GM18517 (cell line): ENCODE results near the gene KIAA1958.

ENCODE experiments used
- ATAC-seq: cut with Tn5 transposase; IDR thresholded peaks from one replicate; pipeline ENCODE4 v1.9.1; 2021; ENCODE audit warnings: mild to moderate bottlenecking, moderate library complexity; ENCODE audit not compliant: unreplicated experiment

KIAA1958 gene

GRCh38 chr9:112486221-112487007 lies at the start of gene KIAA1958:
TSS of gene KIAA1958 (plus strand) at chr9:112486827. CDS start at chr9:112574081, 87,254 bp downstream.
- ATAC-seq: peak; percentile 87

GRCh38 chr9:112437406-112437805 lies 49.2 kb upstream of the KIAA1958 start:
- ATAC-seq: no peak

GRCh38 chr9:112439171-112439570 lies 47.5 kb upstream of the KIAA1958 start:
- no peak for ATAC-seq

- no peak for ATAC-seq
Measured at GRCh38 chr9:112439825-112440224, 46.8 kb upstream of the KIAA1958 start.

GRCh38 chr9:112443200-112443599 lies 43.4 kb upstream of the KIAA1958 start:
- no peak for ATAC-seq

- ATAC-seq: no peak
Measured at GRCh38 chr9:112443636-112444035, 43.0 kb upstream of the KIAA1958 start.

- no peak for ATAC-seq
Measured at GRCh38 chr9:112445196-112445595, 41.4 kb upstream of the KIAA1958 start.

GRCh38 chr9:112446080-112446479 lies 40.5 kb upstream of the KIAA1958 start:
- ATAC-seq: no peak

GRCh38 chr9:112446526-112446925 lies 40.1 kb upstream of the KIAA1958 start:
- no peak for ATAC-seq

GRCh38 chr9:112447283-112447761 lies 39.3 kb upstream of the KIAA1958 start:
- ATAC-seq: no peak

GRCh38 chr9:112462855-112463254 lies 23.8 kb upstream of the KIAA1958 start:
- no peak for ATAC-seq

DNA sequence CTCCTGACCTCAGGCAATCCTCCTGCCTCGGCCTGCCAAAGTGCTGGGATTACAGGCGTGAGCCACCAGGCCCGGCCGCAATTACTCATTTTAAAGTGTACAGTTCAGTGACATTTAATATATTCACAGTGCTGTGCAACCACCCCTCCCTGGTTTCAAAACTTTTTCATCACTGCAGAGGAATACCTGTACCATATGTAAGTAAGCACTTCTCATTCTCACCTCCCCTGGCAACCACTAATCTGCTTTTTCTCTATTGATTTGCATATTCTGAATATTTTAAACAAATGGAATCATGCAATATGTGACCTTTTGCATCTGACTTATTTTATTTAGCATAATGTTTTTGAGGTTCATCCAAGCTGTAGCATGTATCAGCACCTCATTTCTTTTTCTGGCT lies 21.3 kb upstream of the KIAA1958 start:
- ATAC-seq: no peak

DNA sequence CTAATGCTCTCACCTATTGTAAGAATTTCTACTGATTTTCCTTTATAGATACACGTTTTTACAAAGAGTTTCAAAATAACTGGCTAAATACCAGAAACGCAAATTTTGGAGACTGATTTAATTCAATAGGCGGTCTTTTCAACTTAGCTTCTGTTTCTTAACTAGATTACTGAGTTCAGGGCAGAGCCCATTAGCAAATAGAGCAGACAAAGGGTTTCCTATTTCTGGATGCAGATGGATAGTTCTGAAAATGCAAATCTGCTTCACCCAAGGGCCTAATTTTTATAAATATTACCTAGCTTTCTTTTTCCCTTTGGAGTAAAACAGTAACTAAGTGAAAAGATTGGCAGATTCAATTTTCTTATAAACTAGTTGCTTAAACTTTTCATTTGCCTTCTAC lies 13.6 kb upstream of the KIAA1958 start:
- no peak for ATAC-seq

- ATAC-seq: no peak
Measured at GRCh38 chr9:112473986-112474385, 12.6 kb upstream of the KIAA1958 start.

DNA sequence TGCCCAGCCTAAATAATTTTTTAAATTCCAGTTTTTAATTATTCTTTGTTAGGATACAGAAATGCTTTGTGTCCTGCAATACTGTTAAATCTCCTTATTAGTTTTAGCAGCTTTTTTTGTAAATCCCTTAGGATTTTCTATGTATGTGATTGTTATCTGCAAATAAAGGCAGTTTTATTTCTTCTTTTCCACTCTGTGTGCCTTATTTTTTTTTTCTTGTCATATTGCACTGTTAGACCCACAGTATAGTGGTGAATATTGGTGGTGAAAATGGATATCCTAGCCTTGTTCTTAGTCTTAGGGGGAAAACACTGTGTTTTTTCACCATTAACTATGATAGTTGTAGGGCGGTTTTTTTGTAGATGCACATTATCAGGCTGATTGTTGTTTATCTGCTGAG lies 11.3 kb upstream of the KIAA1958 start:
- ATAC-seq: no peak

DNA sequence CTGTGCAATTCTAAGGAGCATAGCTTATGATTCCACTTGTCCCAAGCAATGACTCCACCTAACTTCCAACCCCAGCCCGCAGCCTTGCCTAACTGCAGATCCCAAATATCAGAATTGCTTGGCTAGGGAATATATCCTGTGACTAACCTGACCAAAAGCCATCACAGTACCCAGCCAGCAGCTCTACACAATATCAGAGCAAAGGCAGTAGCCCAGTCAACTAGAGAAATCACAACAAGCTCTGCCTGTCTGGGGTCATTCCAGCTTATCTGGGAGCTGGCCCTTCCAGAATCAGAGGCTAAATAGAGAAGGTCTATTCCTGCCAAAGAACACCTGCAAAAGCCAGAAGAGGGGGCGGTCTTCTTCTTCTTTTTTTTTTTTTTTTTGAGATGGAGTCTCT lies 9.3 kb upstream of the KIAA1958 start:
- ATAC-seq: no peak

- no peak for ATAC-seq
Measured at GRCh38 chr9:112479221-112479620, 7.4 kb upstream of the KIAA1958 start.

GRCh38 chr9:112484607-112485006 lies 2.0 kb upstream of the KIAA1958 start:
- no peak for ATAC-seq

DNA sequence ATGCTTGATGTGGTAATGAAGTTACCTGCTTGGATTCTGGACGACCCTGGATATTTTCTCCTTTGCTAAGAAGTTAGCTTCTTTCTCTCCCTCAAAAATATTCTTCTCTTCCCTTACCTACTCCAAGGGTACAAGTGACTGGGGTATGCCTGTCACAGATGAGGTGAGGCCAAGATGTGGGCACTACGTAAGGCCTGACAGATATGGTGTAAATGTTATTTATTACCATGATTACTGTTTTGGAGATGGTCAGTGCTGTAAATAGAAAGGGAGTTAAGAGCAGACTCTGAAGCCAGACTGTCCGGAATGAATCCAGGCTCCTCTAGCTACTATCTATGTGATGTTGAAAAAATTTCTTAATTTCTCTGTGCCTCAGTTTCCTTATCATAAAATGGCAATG lies 1.1 kb upstream of the KIAA1958 start:
- no peak for ATAC-seq

DNA sequence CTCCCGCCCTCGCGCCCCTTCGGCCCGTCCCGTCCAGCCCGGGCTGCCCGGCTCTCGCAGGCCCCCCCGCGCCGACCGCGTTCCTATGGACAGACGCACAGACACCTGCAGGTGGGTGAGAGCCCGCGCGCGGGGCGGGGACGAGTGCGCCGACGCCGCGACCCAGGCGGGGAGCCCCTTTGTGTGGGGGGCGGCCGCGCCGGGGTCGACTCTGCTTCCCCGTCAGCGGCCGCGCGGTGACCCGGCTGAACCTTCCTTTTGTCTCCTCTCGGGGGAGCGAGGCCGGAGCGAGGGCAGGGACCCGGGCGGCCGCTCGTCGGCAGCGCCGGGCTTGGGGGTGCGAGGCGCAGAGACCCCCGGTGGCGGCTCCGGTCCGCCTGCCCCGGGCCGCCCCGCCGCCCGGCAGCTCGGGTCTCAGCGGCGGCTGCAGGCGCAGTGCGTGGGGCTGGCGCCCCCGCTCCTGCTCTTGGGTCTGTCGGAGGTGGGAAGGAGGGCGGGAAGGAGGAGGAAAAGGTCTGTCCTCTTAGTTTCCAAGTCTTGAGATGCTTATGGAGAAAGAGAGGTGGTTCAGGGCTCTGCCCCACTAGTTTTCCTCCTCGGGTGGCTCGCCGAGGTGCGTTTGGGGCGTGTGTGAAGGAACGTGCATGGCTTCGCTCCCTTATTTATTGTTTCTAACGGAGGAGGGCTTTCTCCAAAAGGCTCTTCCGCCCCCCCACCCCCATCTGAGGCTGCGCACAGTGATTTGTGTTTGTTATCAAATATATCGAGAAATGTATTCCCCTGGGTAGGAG lies 576 bp downstream of the KIAA1958 start:
- ATAC-seq: peak; percentile 51

GRCh38 chr9:112487799-112488340 lies 1.2 kb downstream of the KIAA1958 start:
- ATAC-seq: no peak
